SK-N-SH (cell line): ENCODE measurements around the gene ZNF79. TPM values are rescaled to one million over a fixed set of nuclear protein-coding genes. Genes with fewer than 3 reads are reported as not detected.

Experiments used
- CTCF ChIA-PET: fragments of 300-600, 350-600 bp; formaldehyde crosslinking; extraction: SDS; loops from one replicate; lab custom pipeline; 2021; lab: Yijun Ruan, JAX
- POLR2A ChIA-PET: fragments of 350-600 bp; sonication (Branson Sonifier 250); formaldehyde crosslinking; extraction: SDS; loops from one replicate; lab custom pipeline; 2020; ENCODE audit warnings: antibody characterized with exemption, inconsistent platforms; lab: Yijun Ruan, JAX
- DNase-seq: peaks from one replicate; pipeline ENCODE4 v3.0.0; 2012
- H2AFZ ChIP-seq: fragments of 200-600 bp; sonication (generic); 2 replicates; pipeline ENCODE4 v1.8.1; 2016; ENCODE audit warnings: antibody characterized with exemption, mild to moderate bottlenecking, low read depth
- H3F3A ChIP-seq: fragments of 200-600 bp; sonication (generic); replicated peaks from 2 replicates; pipeline ENCODE3; 2016; ENCODE audit warnings: antibody characterized with exemption, mild to moderate bottlenecking; ENCODE audit not compliant: insufficient read depth
- H3K27ac ChIP-seq, 2 experiments: fragments of 200-500 bp in 1 of 2; fragments of 200-600 bp in 1 of 2; sonication (Bioruptor generic) in 1 of 2; sonication (generic), shearing (Covaris generic) in 1 of 2; 2 replicates each; pipeline versions ENCODE4 v1.5.1 to v1.6.1; 2014 to 2016; ENCODE audit warnings: low read depth in 2 of 2, inconsistent platforms in 1 of 2, low read length in 1 of 2, mild to moderate bottlenecking in 1 of 2, mixed read lengths in 1 of 2
- H3K27me3 ChIP-seq: fragments of 200-600 bp; sonication (generic), shearing (Covaris generic); 2 replicates; pipeline ENCODE4 v1.6.1; 2016; ENCODE audit warnings: mixed run types; ENCODE audit not compliant: insufficient read depth
- H3K36me3 ChIP-seq, 2 experiments: fragments of 200-500 bp in 1 of 2; fragments of 200-600 bp in 1 of 2; sonication (Bioruptor generic) in 1 of 2; sonication (generic) in 1 of 2; replicated peaks in 1 of 2; 2 replicates each; pipeline versions ENCODE3 to v1.5.1; 2014 to 2016; ENCODE audit warnings: low read length in 1 of 2, mild to moderate bottlenecking in 1 of 2; ENCODE audit not compliant: insufficient read depth in 2 of 2, control insufficient read depth in 1 of 2
- H3K4me1 ChIP-seq, 2 experiments: fragments of 200-500 bp in 1 of 2; fragments of 200-600 bp in 1 of 2; sonication (Bioruptor generic) in 1 of 2; sonication (generic), shearing (Covaris generic) in 1 of 2; 2 replicates each; pipeline versions ENCODE4 v1.5.1 to v1.6.1; 2014 to 2016; ENCODE audit warnings: low read depth in 1 of 2, low read length in 1 of 2, mixed run types in 1 of 2; ENCODE audit not compliant: insufficient read depth in 2 of 2, control insufficient read depth in 1 of 2
- H3K4me2 ChIP-seq: fragments of 200-600 bp; sonication (generic), shearing (Covaris generic); 2 replicates; pipeline ENCODE4 v1.6.1; 2017; ENCODE audit warnings: mixed run types
- H3K4me3 ChIP-seq, 2 experiments: fragments of 200-500 bp in 1 of 2; fragments of 200-600 bp in 1 of 2; sonication (Bioruptor generic) in 1 of 2; sonication (generic), shearing (Covaris generic) in 1 of 2; 2 replicates each; pipeline versions ENCODE4 v1.5.1 to v1.8.1; 2014 to 2016; ENCODE audit warnings: low read depth in 2 of 2, inconsistent platforms in 1 of 2, low read length in 1 of 2, mild to moderate bottlenecking in 1 of 2, mixed read lengths in 1 of 2, moderate library complexity in 1 of 2
- H3K79me2 ChIP-seq: fragments of 200-600 bp; sonication (generic); 2 replicates; pipeline ENCODE4 v1.8.1; 2017; ENCODE audit warnings: mild to moderate bottlenecking; ENCODE audit not compliant: insufficient read depth
- H3K9ac ChIP-seq: fragments of 200-600 bp; sonication (generic); 2 replicates; pipeline ENCODE4 v1.6.1; 2017; ENCODE audit warnings: mixed run types
- H3K9me2 ChIP-seq: fragments of 200-600 bp; sonication (generic); 2 replicates; pipeline ENCODE4 v1.6.1; 2017; ENCODE audit warnings: mixed run types
- H3K9me3 ChIP-seq: fragments of 200-600 bp; sonication (generic); 2 replicates; pipeline ENCODE4 v1.6.1; 2017; ENCODE audit warnings: mixed run types, mild to moderate bottlenecking, moderate library complexity
- H4K20me1 ChIP-seq: fragments of 200-600 bp; sonication (generic); 2 replicates; pipeline ENCODE4 v1.6.1; 2017; ENCODE audit warnings: mild to moderate bottlenecking, mixed run types; ENCODE audit not compliant: insufficient read depth
- CHD2 ChIP-seq: fragments of 150-350 bp; IDR thresholded peaks from 2 replicates; pipeline ENCODE4 v1.6.1; 2018; ENCODE audit warnings: low read length; ENCODE audit not compliant: partially characterized antibody
- EP300 ChIP-seq, 2 experiments: IDR thresholded peaks; 2 replicates each; pipeline versions ENCODE4 v1.4.0 to v1.6.1; 2012; ENCODE audit warnings: borderline replicate concordance in 1 of 2, low read depth in 1 of 2, low read length in 1 of 2
- EZH2phosphoT487 ChIP-seq: fragments of 200-600 bp; sonication (generic); IDR thresholded peaks from 2 replicates; pipeline ENCODE4 v1.6.1; 2017; ENCODE audit warnings: low read depth, mixed run types, mild to moderate bottlenecking, antibody characterized with exemption, moderate library complexity, borderline replicate concordance
- FOXJ3 ChIP-seq: sonication (generic); formaldehyde crosslinking; IDR thresholded peaks from 2 replicates; pipeline ENCODE4 v1.5.1; 2020; ENCODE audit warnings: mild to moderate bottlenecking, missing genetic modification reagents
- FOXM1 ChIP-seq: IDR thresholded peaks from 2 replicates; pipeline ENCODE4 v1.4.0; 2012; ENCODE audit warnings: low read depth, mild to moderate bottlenecking
- GATA2 ChIP-seq: sonication (generic); formaldehyde crosslinking; IDR thresholded peaks from 2 replicates; pipeline ENCODE4 v1.5.0; 2020; ENCODE audit warnings: mild to moderate bottlenecking, missing genetic modification reagents
- MAX ChIP-seq: IDR thresholded peaks from 2 replicates; pipeline ENCODE4 v1.4.0; 2012; ENCODE audit warnings: low read depth
- MEF2A ChIP-seq: IDR thresholded peaks from 2 replicates; pipeline ENCODE4 v1.4.0; 2012; ENCODE audit warnings: low read depth, borderline replicate concordance
- NFIC ChIP-seq: IDR thresholded peaks from 2 replicates; pipeline ENCODE4 v1.4.0; 2012; ENCODE audit warnings: borderline replicate concordance
- POLR2AphosphoS5 ChIP-seq: IDR thresholded peaks from 2 replicates; pipeline ENCODE4 v1.6.1; 2012; ENCODE audit warnings: low read depth, low read length
- RAD21 ChIP-seq: IDR thresholded peaks from 2 replicates; pipeline ENCODE4 v1.6.1; 2012; ENCODE audit warnings: mild to moderate bottlenecking, low read length
- RFX5 ChIP-seq: IDR thresholded peaks from 2 replicates; pipeline ENCODE4 v1.6.1; 2012; ENCODE audit warnings: mild to moderate bottlenecking, improper control_type of control experiment, low read length
- SIN3A ChIP-seq: IDR thresholded peaks from 2 replicates; pipeline ENCODE4 v1.6.1; 2012; ENCODE audit warnings: low read depth, mild to moderate bottlenecking, low read length, moderate library complexity, borderline replicate concordance
- SMC3 ChIP-seq: IDR thresholded peaks from 2 replicates; pipeline ENCODE4 v1.6.1; 2012; ENCODE audit warnings: low read depth, low read length, improper control_type of control experiment
- TAF1 ChIP-seq: IDR thresholded peaks from 2 replicates; pipeline ENCODE4 v1.6.1; 2012; ENCODE audit warnings: low read depth, mild to moderate bottlenecking, low read length, moderate library complexity, borderline replicate concordance
- TEAD4 ChIP-seq: IDR thresholded peaks from 2 replicates; pipeline ENCODE4 v1.4.0; 2012; ENCODE audit warnings: mild to moderate bottlenecking, borderline replicate concordance; ENCODE audit not compliant: insufficient read depth
- USF1 ChIP-seq: IDR thresholded peaks from 2 replicates; pipeline ENCODE4 v1.4.0; 2012; ENCODE audit warnings: low read depth, borderline replicate concordance
- YY1 ChIP-seq: IDR thresholded peaks from 2 replicates; pipeline ENCODE4 v1.4.0; 2012; ENCODE audit warnings: low read depth, mild to moderate bottlenecking
- ZBTB33 ChIP-seq: IDR thresholded peaks from 2 replicates; pipeline ENCODE4 v1.4.0; 2012; ENCODE audit warnings: low read depth, borderline replicate concordance
- WGBS: methylation state at CpG from one replicate; pipeline ENCODE4 v1.1.6; 2017; ENCODE audit warnings: low lambda C conversion rate; 5-methylcytosine and 5-hydroxymethylcytosine counted together
- polyA plus RNA-seq, 3 experiments: library from polyadenylated mRNA; depleted of rRNA; stranded (reverse); fragments of >200 nt; gene quantifications; 2 replicates each; pipeline ENCODE4 v1.2.3, GENCODE V29; 2012

ZNF79 gene
- polyA plus RNA-seq, 1 of the 3 experiments (the other 2 are of a cell fraction) = 4.6 TPM

- Histone ChIP-seq H3K36me3 (no peaks in the 10 kb centered on the region), H3F3A (peaks cover 4% of the 10 kb centered on the region), H3K27ac (no peak overlapping the region), H3K9me3 (no peaks in the 10 kb centered on the region), H2AFZ (no peak overlapping the region), H4K20me1 (no peaks in the 10 kb centered on the region), H3K27me3 (no peaks in the 10 kb centered on the region), H3K79me2 (peaks cover 14% of the 10 kb centered on the region; the same call in 1 of the 2 replicates), H3K4me1 (peaks cover 7 to 17% of the 10 kb centered on the region in 2 experiments; a peak in 2 of 4 replicates)
- ChIA-PET CTCF (interaction anchor here (0.9 to 1.1 kb wide), 2 partner anchors 14 to 476 kb away, joined by 3 to 4 read pairs; no protein-coding TSS in a partner anchor), POLR2A (no interaction called here)
- 100% methylated on average over 6 of the region's 12 CpGs for WGBS
- TF ChIP-seq POLR2AphosphoS5 (no peak), EP300 (IDR thresholded peaks at IDR 0.05; ENCODE audit: borderline replicate concordance in 1 of 2, low read depth in 1 of 2, low read length in 1 of 2) (no peak)
- TF ChIP-seq, all 33 proteins: peak for 0
- no peak overlapping the region for H3K9ac ChIP-seq
- peak; percentile 53 for DNase-seq
- no peaks in the 10 kb centered on the region for H3K9me2 ChIP-seq
- H3K4me3 ChIP-seq = no peak overlapping the region
- no peak overlapping the region for H3K4me2 ChIP-seq
These were observed 6.1 kb upstream of the ZNF79 start for GRCh38 chr9:127418037-127418471.

GRCh38 chr9:127419348-127419747, 4.8 kb upstream of the ZNF79 start:
- H3K4me2 ChIP-seq = no peak overlapping the region
- WGBS = 100% methylated on average over 1 of the region's 6 CpGs

GRCh38 chr9:127421057-127421456, 3.1 kb upstream of the ZNF79 start:
- Histone ChIP-seq H2AFZ (no peak overlapping the region), H4K20me1 (peaks cover 10% of the 10 kb centered on the region; the same call in 1 of the 2 replicates), H3K9ac (no peak overlapping the region), H3K27ac (no peak overlapping the region), H3K4me2 (no peak overlapping the region), H3K9me3 (no peaks in the 10 kb centered on the region), H3K4me3 (no peak overlapping the region), H3K36me3 (no peaks in the 10 kb centered on the region), H3K27me3 (no peaks in the 10 kb centered on the region), H3K4me1 (peaks cover 7 to 25% of the 10 kb centered on the region in 2 experiments; a peak in 3 of 4 replicates), H3K9me2 (no peaks in the 10 kb centered on the region), H3K79me2 (peaks cover 37% of the 10 kb centered on the region), H3F3A (peaks cover 4% of the 10 kb centered on the region)
- ChIA-PET POLR2A (interaction anchor here (0.8 kb wide), 1 partner anchor 197 kb away, joined by 4 read pairs; no protein-coding TSS in a partner anchor), CTCF (no interaction called here)
- no peak for DNase-seq
- WGBS = 84% methylated on average over 7 of the region's 7 CpGs
- TF ChIP-seq TAF1 (no peak), FOXJ3 (CRISPR knock-in tag) (no peak), ZBTB33 (no peak), EZH2phosphoT487 (no peak), SIN3A (no peak), EP300 (IDR thresholded peaks at IDR 0.05; ENCODE audit: borderline replicate concordance in 1 of 2, low read depth in 1 of 2, low read length in 1 of 2) (no peak), FOXM1 (no peak), RFX5 (no peak), GATA2 (no peak), MAX (no peak), MEF2A (no peak), YY1 (no peak), POLR2AphosphoS5 (no peak)

More at GRCh38 chr9:127419348-127419747, 4.8 kb upstream of the ZNF79 start:
- Histone ChIP-seq H4K20me1 (no peaks in the 10 kb centered on the region), H3K9me3 (no peaks in the 10 kb centered on the region), H2AFZ (no peak overlapping the region), H3K9me2 (no peaks in the 10 kb centered on the region), H3K36me3 (no peaks in the 10 kb centered on the region), H3K27ac (no peak overlapping the region), H3K4me1 (peaks cover 7 to 19% of the 10 kb centered on the region in 2 experiments; a peak in 2 of 4 replicates), H3K9ac (no peak overlapping the region), H3F3A (peaks cover 4% of the 10 kb centered on the region), H3K27me3 (no peaks in the 10 kb centered on the region), H3K79me2 (peaks cover 20% of the 10 kb centered on the region), H3K4me3 (no peak overlapping the region)
- TF ChIP-seq GATA2 = no peak
- TF ChIP-seq CHD2 = no peak
- TF ChIP-seq SMC3 = no peak
- TF ChIP-seq FOXM1 = no peak
- no peak for TF ChIP-seq TEAD4
- no peak for TF ChIP-seq USF1
- TF ChIP-seq RAD21 = no peak
- no peak for TF ChIP-seq EZH2phosphoT487
- TF ChIP-seq NFIC = no peak
- POLR2A ChIA-PET = no interaction called here
- no peak for DNase-seq
- CTCF ChIA-PET = interaction anchor here (0.8 kb wide), 1 partner anchor 9 kb away, joined by 3 read pairs; no protein-coding TSS in a partner anchor
